Hepatocyte (in vitro differentiated cells): Measurements from ENCODE around the gene WDR70. TPM values are rescaled to one million over a fixed set of nuclear protein-coding genes. Genes with fewer than 3 reads are reported as not detected.

ENCODE experiments used
- DNase-seq: peaks from one replicate; pipeline ENCODE4 v3.0.0-alpha.2; 2016; ENCODE audit warnings: low spot score
- H2AFZ ChIP-seq: fragments of 200-600 bp; sonication (generic); 2 replicates; pipeline ENCODE4 v1.6.0; 2016; ENCODE audit warnings: antibody characterized with exemption, mild to moderate bottlenecking
- H3K27ac ChIP-seq: fragments of 200-600 bp; sonication (generic); 2 replicates; pipeline ENCODE4 v1.5.1; 2016; ENCODE audit warnings: mild to moderate bottlenecking
- H3K27me3 ChIP-seq: fragments of 200-600 bp; sonication (generic); 2 replicates; pipeline ENCODE4 v1.6.1; 2016
- H3K36me3 ChIP-seq: fragments of 200-600 bp; sonication (generic); replicated peaks from 2 replicates; pipeline ENCODE4 v1.5.1; 2016; ENCODE audit warnings: low read depth; ENCODE audit not compliant: insufficient read depth
- H3K4me1 ChIP-seq: fragments of 200-600 bp; sonication (generic); 2 replicates; pipeline ENCODE4 v1.5.1; 2016; ENCODE audit warnings: mild to moderate bottlenecking, moderate library complexity; ENCODE audit not compliant: insufficient read depth
- H3K4me2 ChIP-seq: fragments of 200-600 bp; sonication (generic); 2 replicates; pipeline ENCODE4 v1.6.0; 2016
- H3K4me3 ChIP-seq: fragments of 200-600 bp; sonication (generic); 2 replicates; pipeline ENCODE4 v1.5.1; 2016; ENCODE audit warnings: mild to moderate bottlenecking
- H3K79me2 ChIP-seq: fragments of 200-600 bp; sonication (generic); 2 replicates; pipeline ENCODE4 v1.6.0; 2017; ENCODE audit warnings: mild to moderate bottlenecking
- H3K9me2 ChIP-seq: fragments of 200-600 bp; sonication (generic); replicated peaks from 2 replicates; pipeline ENCODE4 v1.6.0; 2017; ENCODE audit warnings: mild to moderate bottlenecking; ENCODE audit not compliant: insufficient read depth
- H3K9me3 ChIP-seq: fragments of 200-600 bp; sonication (generic); 2 replicates; pipeline ENCODE4 v1.5.1; 2016; ENCODE audit warnings: low read depth, mild to moderate bottlenecking
- H4K20me1 ChIP-seq: fragments of 200-600 bp; sonication (generic); 2 replicates; pipeline ENCODE4 v1.6.0; 2016; ENCODE audit warnings: mild to moderate bottlenecking; ENCODE audit not compliant: insufficient read depth, poor library complexity, severe bottlenecking
- EZH2 ChIP-seq: fragments of 200-600 bp; sonication (generic); IDR thresholded peaks from 2 replicates; pipeline ENCODE4 v1.6.1; 2016; ENCODE audit warnings: antibody characterized with exemption, mild to moderate bottlenecking, borderline replicate concordance
- EZH2phosphoT487 ChIP-seq: fragments of 200-600 bp; sonication (generic); IDR thresholded peaks from one replicate; pipeline ENCODE4 v1.6.1; 2018; ENCODE audit warnings: antibody characterized with exemption, mild to moderate bottlenecking, low read depth, moderate library complexity; ENCODE audit not compliant: unreplicated experiment, severe bottlenecking
- WGBS: methylation state at CpG from one replicate; pipeline ENCODE4 v1.1.6; 2016; ENCODE audit warnings: low lambda C conversion rate; ENCODE audit errors: missing lambda C conversion rate; 5-methylcytosine and 5-hydroxymethylcytosine counted together
- polyA plus RNA-seq: library from polyadenylated mRNA; unstranded; fragments of >200 nt; fragmentation: Nextera tagmentation; extraction: Ambion mirVana; gene quantifications from 2 replicates; pipeline ENCODE4 v1.2.1, GENCODE V29; 2016
- small RNA-seq: library from RNA; depleted of rRNA; stranded (forward); fragments of <200 nt; gene quantifications from one replicate; pipeline ENCODE3, GENCODE V24; 2014
- total RNA-seq: library from RNA; depleted of rRNA; stranded (reverse); fragments of >200 nt; gene quantifications from 2 replicates; pipeline ENCODE4 v1.2.3, GENCODE V29; 2014
- TF ChIP-seq, protein P1 (sequence below): fragments of 200-600 bp; sonication (generic); IDR thresholded peaks from 2 replicates; pipeline ENCODE4 v1.5.1; 2016; ENCODE audit warnings: antibody characterized with exemption, mild to moderate bottlenecking; ENCODE audit not compliant: poor library complexity

The WDR70 gene
- total and polyA plus RNA-seq, 2 experiments from 2014 or later, result 22.3 to 37.0 TPM

DNA sequence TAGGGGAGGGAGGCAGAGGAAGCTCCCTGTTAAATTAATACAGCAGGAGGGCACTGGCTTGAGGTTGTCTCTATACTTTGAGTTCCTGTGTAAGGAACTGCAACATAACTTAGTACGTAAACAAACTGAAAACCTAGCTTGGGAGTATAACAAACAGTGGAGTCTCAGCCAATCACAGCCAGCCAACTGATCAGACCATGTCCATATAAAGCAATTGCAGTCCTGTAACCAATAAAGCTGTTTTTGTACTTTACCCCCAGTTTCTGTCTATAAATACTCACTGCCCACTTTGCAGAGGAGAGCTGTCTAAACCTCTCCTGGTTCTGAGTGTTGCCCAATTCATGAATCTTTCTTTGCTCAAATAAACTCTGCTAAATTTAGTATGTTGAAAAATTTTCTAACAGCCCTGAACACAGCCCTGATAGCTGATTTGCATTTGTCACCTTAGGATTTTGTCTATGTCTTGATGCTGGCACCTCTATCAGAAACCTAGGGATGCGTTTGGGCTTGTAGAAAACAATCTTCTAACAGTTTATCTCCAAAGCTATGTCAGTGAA, 420.8 kb downstream of the WDR70 start:
- TF ChIP-seq EZH2phosphoT487 (no peak), EZH2 (no peak)
- TF ChIP-seq, protein P1, sequence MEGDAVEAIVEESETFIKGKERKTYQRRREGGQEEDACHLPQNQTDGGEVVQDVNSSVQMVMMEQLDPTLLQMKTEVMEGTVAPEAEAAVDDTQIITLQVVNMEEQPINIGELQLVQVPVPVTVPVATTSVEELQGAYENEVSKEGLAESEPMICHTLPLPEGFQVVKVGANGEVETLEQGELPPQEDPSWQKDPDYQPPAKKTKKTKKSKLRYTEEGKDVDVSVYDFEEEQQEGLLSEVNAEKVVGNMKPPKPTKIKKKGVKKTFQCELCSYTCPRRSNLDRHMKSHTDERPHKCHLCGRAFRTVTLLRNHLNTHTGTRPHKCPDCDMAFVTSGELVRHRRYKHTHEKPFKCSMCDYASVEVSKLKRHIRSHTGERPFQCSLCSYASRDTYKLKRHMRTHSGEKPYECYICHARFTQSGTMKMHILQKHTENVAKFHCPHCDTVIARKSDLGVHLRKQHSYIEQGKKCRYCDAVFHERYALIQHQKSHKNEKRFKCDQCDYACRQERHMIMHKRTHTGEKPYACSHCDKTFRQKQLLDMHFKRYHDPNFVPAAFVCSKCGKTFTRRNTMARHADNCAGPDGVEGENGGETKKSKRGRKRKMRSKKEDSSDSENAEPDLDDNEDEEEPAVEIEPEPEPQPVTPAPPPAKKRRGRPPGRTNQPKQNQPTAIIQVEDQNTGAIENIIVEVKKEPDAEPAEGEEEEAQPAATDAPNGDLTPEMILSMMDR, result no peak
- no peak overlapping the region for H2AFZ ChIP-seq
- H3K27me3 ChIP-seq, result no peaks in the 10 kb centered on the region
- H3K79me2 ChIP-seq, result no peaks in the 10 kb centered on the region
- no peak overlapping the region for H3K4me3 ChIP-seq
- no peak for DNase-seq
- 79% methylated on average over 2 of the region's 2 CpGs for WGBS
- H3K9me2 ChIP-seq, result no peaks in the 10 kb centered on the region
- H3K4me2 ChIP-seq, result no peak overlapping the region
- no peaks in the 10 kb centered on the region for H3K9me3 ChIP-seq
- no peaks in the 10 kb centered on the region for H3K4me1 ChIP-seq
- no peak overlapping the region for H3K27ac ChIP-seq
- H3K36me3 ChIP-seq, result no peaks in the 10 kb centered on the region
- no peaks in the 10 kb centered on the region for H4K20me1 ChIP-seq

DNA sequence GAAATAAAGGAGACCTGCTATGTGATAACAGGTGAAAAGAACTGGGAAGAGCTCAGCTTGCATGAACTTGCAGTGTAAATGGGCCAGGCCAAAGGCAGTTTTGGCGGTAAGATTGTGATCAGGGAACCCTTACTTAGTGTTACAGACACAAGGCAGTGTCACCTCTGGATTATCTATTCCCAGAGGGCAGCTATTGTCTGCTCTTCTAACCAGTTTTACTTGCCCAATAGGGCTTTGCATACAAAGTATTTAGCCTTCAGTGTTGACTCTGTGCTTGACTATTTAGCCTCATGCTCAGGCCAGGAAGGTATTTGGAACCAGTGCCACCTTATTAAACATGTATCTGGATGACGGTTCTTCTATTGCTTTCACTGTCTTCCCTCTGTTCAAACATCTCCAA, 422.4 kb downstream of the WDR70 start:
- TF ChIP-seq, protein P1, result no peak
- no peak overlapping the region for H3K4me2 ChIP-seq
- 68% methylated on average over 2 of the region's 2 CpGs for WGBS

More for the DNA sequence above, 422.4 kb downstream of the WDR70 start:
- Histone ChIP-seq H3K9me2 (no peaks in the 10 kb centered on the region), H3K9me3 (no peaks in the 10 kb centered on the region), H4K20me1 (no peaks in the 10 kb centered on the region), H3K27me3 (no peaks in the 10 kb centered on the region), H3K27ac (no peak overlapping the region), H3K36me3 (no peaks in the 10 kb centered on the region), H3K4me3 (no peak overlapping the region), H3K79me2 (no peaks in the 10 kb centered on the region), H3K4me1 (no peaks in the 10 kb centered on the region), H2AFZ (no peak overlapping the region)
- DNase-seq, result no peak

Small RNAs within 50 kb of the gene (small RNA-seq; reads per million reads assigned to genes)
- gene RNU6-1190P (not detected), gene RNU6-484P (not detected)

Other genes with a start within 250 kb of the WDR70 start
- gene CPLANE1, start 129.9 kb upstream of the WDR70 start, total RNA-seq, result 21.5 and 29.6 TPM in 2 replicates
- gene CPLANE1, start 129.9 kb upstream of the WDR70 start, polyA plus RNA-seq, result 4.3 and 6.9 TPM in 2 replicates
- gene NUP155, start 8.2 kb upstream of the WDR70 start, total RNA-seq, result 20.2 and 23.4 TPM in 2 replicates
- 4.9 and 9.1 TPM in 2 replicates for gene NUP155, start 8.2 kb upstream of the WDR70 start, polyA plus RNA-seq